Stimulated activated memory B cell treated with anti-CD40 and anti-IgM and Interleukin-4, amounts not matched to agents 10 μg/mL and 1 μg/mL and 100 μg/mL, for 72 hours (primary cell): ENCODE results near the gene PNKP.

Experiments
- ATAC-seq: fragments of 150-1000 bp; cut with Tn5 transposase; 2 replicates; pipeline ENCODE4 v1.10.0; 2021
- H3K27ac Mint-ChIP-seq: one replicate; pipeline ENCODE4 v1.8.0; 2022; ENCODE audit warnings: mild to moderate bottlenecking, mixed read lengths
- H3K27me3 Mint-ChIP-seq: one replicate; pipeline ENCODE4 v1.8.0; 2022; ENCODE audit warnings: mixed read lengths
- H3K36me3 Mint-ChIP-seq: one replicate; pipeline ENCODE4 v1.8.0; 2022; ENCODE audit warnings: mixed read lengths
- H3K4me1 Mint-ChIP-seq: one replicate; pipeline ENCODE4 v1.8.0; 2022; ENCODE audit warnings: mixed read lengths
- H3K4me3 Mint-ChIP-seq: one replicate; pipeline ENCODE4 v1.8.0; 2022; ENCODE audit warnings: mild to moderate bottlenecking, moderate library complexity, mixed read lengths
- H3K9me3 Mint-ChIP-seq: one replicate; pipeline ENCODE4 v1.8.0; 2022; ENCODE audit warnings: mixed read lengths

The PNKP gene

DNA sequence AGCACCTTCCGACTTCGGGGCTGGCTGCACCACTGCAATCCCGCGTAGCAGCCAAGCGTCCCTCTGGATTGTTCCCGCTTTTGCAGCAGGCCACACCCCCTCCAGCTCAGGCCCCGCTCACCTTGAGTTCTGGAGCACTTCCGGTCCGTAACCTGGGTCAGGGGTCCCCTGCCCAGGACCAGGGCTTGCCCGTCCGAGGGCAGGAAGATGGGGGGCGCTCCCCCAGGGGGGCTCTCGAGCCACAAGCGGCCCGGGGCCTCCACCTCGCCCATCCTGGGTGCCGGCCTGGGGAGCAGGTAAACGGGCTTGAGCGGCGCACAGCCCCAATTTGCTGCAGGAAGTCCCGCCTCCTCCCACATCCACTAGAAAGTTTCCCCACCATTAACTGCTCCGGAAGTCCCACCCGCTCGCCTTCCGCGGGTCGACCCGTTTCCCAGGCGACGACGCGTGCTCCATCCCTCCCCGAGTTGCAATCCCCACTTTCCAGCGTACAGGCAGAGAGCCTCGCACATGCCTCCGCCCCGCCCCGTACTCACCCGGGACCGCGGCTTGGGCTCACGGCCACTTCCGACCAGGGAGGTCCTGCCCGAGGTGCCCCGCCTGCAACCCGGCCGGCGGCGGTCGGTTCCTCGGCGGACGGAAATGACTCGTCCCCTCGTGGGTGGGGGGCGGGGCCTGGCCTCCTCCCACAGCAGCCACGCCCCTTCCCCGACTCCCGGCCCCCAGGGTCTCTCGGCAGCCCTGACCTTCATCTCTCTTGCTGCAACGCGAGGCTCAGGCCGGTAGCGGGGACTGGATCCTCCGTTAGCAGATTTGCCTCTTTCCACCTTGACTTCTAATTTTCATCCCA lies at the start of gene PNKP:
Gene PNKP (minus strand): TSS at position 644 of the 850 bp plus-strand sequence. CDS start 372 bp downstream, at position 272.
- peak; percentile 76 for ATAC-seq
- no peaks in the 10 kb centered on the region for H3K27me3 Mint-ChIP-seq
- H3K36me3 Mint-ChIP-seq: peaks cover 40% of the 10 kb centered on the region
- peaks cover 66% of the 10 kb centered on the region for H3K4me1 Mint-ChIP-seq
- H3K4me3 Mint-ChIP-seq: no peak within 1 kb of the TSS
- no peaks in the 10 kb centered on the region for H3K9me3 Mint-ChIP-seq
- no peak within 1 kb of the TSS for H3K27ac Mint-ChIP-seq

GRCh38 chr19:49915271-49915670 lies 47.9 kb upstream of the PNKP start:
- no peaks in the 10 kb centered on the region for H3K9me3 Mint-ChIP-seq
- peaks cover 60% of the 10 kb centered on the region for H3K36me3 Mint-ChIP-seq
- ATAC-seq: no peak
- H3K27me3 Mint-ChIP-seq: no peaks in the 10 kb centered on the region
- peak overlapping the region; percentile 91 for H3K27ac Mint-ChIP-seq
- H3K4me3 Mint-ChIP-seq: peak overlapping the region; percentile 27
- peaks cover 90% of the 10 kb centered on the region for H3K4me1 Mint-ChIP-seq

DNA sequence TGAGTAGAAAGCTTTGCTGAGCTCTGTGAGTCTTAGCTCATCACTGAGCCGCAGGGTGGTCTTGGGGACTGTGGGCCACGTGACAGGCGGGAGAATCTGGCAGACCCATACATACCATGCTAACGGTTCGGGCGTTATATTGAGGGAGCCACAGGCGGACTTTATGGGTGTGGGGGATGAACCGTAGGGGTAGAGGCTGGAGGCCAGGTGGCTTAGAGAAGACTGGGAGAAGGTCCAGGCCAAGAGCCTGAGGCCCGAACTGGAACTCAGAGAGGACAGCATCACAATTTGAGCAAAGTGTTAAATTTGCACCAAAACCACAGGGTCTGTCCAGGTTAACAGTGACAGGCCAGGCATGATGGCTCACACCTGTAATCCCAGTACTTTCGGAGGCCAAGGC lies 46.3 kb upstream of the PNKP start:
- H3K4me3 Mint-ChIP-seq: peak overlapping the region; percentile 73
- no peaks in the 10 kb centered on the region for H3K27me3 Mint-ChIP-seq
- peak overlapping the region; percentile 91 for H3K27ac Mint-ChIP-seq
- H3K4me1 Mint-ChIP-seq: peaks cover 86% of the 10 kb centered on the region
- no peak for ATAC-seq
- H3K9me3 Mint-ChIP-seq: no peaks in the 10 kb centered on the region
- H3K36me3 Mint-ChIP-seq: peaks cover 65% of the 10 kb centered on the region

DNA sequence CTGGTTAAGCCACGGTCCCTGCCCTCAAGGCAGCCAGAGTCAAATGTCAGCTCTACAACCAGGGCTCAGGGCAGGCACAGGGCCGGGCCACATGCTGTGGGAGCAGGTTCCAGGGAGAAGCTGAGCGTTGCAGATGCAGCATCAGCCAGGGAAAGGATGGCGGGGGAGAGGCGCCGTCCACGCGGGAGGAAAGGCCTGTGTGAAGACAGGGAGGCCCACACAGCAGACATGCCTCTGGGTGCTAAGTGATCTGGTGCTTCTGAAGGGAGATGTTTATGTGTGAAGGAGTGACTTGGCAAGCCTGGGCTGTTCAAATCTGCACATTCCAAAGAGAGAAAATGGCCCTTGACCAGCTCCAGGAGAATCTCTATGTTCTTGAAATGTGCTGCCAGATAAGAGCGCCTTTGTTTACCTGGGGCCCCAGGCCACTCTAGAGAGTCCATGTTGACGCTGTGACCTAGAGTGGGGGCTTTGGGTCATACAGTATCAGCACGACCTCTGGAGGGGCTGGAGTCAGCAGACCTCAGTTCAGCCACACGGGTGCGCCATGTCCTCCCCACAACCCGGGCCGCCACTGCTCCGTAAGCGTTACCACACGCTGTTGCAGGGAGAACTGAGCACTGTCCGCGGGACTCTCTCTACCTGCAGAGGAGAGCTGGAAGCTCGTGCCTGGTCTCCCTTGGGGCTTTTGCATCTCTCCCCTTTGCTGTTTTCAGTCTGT lies 45.7 kb upstream of the PNKP start:
- H3K36me3 Mint-ChIP-seq: peaks cover 65% of the 10 kb centered on the region
- H3K9me3 Mint-ChIP-seq: no peaks in the 10 kb centered on the region
- no peaks in the 10 kb centered on the region for H3K27me3 Mint-ChIP-seq
- H3K4me1 Mint-ChIP-seq: peaks cover 86% of the 10 kb centered on the region
- peak overlapping the region; percentile 73 for H3K4me3 Mint-ChIP-seq
- peak; percentile 2 for ATAC-seq
- H3K27ac Mint-ChIP-seq: peak overlapping the region; percentile 91

GRCh38 chr19:49911381-49912145 lies 44.2 kb upstream of the PNKP start:
- peak overlapping the region; percentile 91 for H3K27ac Mint-ChIP-seq
- no peaks in the 10 kb centered on the region for H3K9me3 Mint-ChIP-seq
- H3K4me1 Mint-ChIP-seq: peaks cover 86% of the 10 kb centered on the region
- H3K36me3 Mint-ChIP-seq: peaks cover 68% of the 10 kb centered on the region
- peak overlapping the region; percentile 55 for H3K4me3 Mint-ChIP-seq
- ATAC-seq: peak; percentile 86
- no peaks in the 10 kb centered on the region for H3K27me3 Mint-ChIP-seq

- peaks cover 90% of the 10 kb centered on the region for H3K4me1 Mint-ChIP-seq
Measured at GRCh38 chr19:49910179-49910578, 42.8 kb upstream of the PNKP start.

GRCh38 chr19:49908480-49909420 lies 41.4 kb upstream of the PNKP start:
- ATAC-seq: no peak
- no peaks in the 10 kb centered on the region for H3K27me3 Mint-ChIP-seq
- H3K4me1 Mint-ChIP-seq: peaks cover 87% of the 10 kb centered on the region
- peak overlapping the region; percentile 44 for H3K4me3 Mint-ChIP-seq
- H3K9me3 Mint-ChIP-seq: no peaks in the 10 kb centered on the region
- peak overlapping the region; percentile 91 for H3K27ac Mint-ChIP-seq
- H3K36me3 Mint-ChIP-seq: peaks cover 62% of the 10 kb centered on the region

More at GRCh38 chr19:49910179-49910578, 42.8 kb upstream of the PNKP start:
- peaks cover 73% of the 10 kb centered on the region for H3K36me3 Mint-ChIP-seq
- H3K4me3 Mint-ChIP-seq: no peak overlapping the region
- peak overlapping the region; percentile 91 for H3K27ac Mint-ChIP-seq
- no peak for ATAC-seq
- no peaks in the 10 kb centered on the region for H3K9me3 Mint-ChIP-seq
- H3K27me3 Mint-ChIP-seq: no peaks in the 10 kb centered on the region

- H3K27me3 Mint-ChIP-seq: no peaks in the 10 kb centered on the region
- H3K27ac Mint-ChIP-seq: peak overlapping the region; percentile 91
- H3K4me3 Mint-ChIP-seq: peak overlapping the region; percentile 50
- H3K9me3 Mint-ChIP-seq: no peaks in the 10 kb centered on the region
- ATAC-seq: peak; percentile 53
- peaks cover 54% of the 10 kb centered on the region for H3K36me3 Mint-ChIP-seq
- H3K4me1 Mint-ChIP-seq: peaks cover 87% of the 10 kb centered on the region
Measured at GRCh38 chr19:49907745-49908446, 40.5 kb upstream of the PNKP start.

- Mint-ChIP-seq H3K4me1 (peaks cover 80% of the 10 kb centered on the region), H3K36me3 (peaks cover 48% of the 10 kb centered on the region), H3K27me3 (no peaks in the 10 kb centered on the region), H3K27ac (peak overlapping the region; percentile 91), H3K9me3 (no peaks in the 10 kb centered on the region), H3K4me3 (peak overlapping the region; percentile 50)
- ATAC-seq: peak; percentile 39
Measured at GRCh38 chr19:49906879-49907564, 39.6 kb upstream of the PNKP start.

DNA sequence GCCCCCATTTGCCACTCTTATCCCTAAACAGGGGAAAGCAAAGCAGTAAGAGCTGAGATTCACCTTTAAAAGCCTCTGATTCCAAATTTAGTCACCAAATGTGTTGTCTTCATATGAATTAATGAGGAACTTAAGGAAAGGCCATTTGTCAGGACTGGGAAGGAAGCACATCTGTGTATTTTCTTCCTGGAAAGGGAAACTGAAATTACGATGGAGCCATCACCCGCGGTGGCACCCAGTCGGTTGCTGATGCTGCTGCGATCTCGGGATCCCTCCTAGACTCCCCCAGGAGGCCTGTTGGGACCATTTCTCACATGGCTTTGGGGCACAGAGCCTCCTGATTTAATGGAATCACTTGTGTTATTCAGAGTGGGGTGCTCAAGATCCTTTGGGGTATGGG lies 36.8 kb upstream of the PNKP start:
- Mint-ChIP-seq H3K9me3 (no peaks in the 10 kb centered on the region), H3K4me1 (peaks cover 65% of the 10 kb centered on the region), H3K36me3 (peaks cover 40% of the 10 kb centered on the region), H3K27me3 (no peaks in the 10 kb centered on the region), H3K4me3 (peak overlapping the region; percentile 18), H3K27ac (no peak overlapping the region)
- ATAC-seq: no peak

- Mint-ChIP-seq H3K27ac (peak within 1 kb of the TSS; percentile 92), H3K4me1 (peaks cover 71% of the 10 kb centered on the region), H3K4me3 (peak within 1 kb of the TSS; percentile 91), H3K9me3 (no peaks in the 10 kb centered on the region), H3K27me3 (no peaks in the 10 kb centered on the region), H3K36me3 (peaks cover 49% of the 10 kb centered on the region)
- ATAC-seq: peak; percentile 83
Measured at GRCh38 chr19:49896863-49897621, 29.7 kb upstream of the PNKP start, which contains the start of gene IL4I1. Gene IL4I1 (minus strand): TSS chr19:49896887. CDS start chr19:49896160, 727 bp downstream.

DNA sequence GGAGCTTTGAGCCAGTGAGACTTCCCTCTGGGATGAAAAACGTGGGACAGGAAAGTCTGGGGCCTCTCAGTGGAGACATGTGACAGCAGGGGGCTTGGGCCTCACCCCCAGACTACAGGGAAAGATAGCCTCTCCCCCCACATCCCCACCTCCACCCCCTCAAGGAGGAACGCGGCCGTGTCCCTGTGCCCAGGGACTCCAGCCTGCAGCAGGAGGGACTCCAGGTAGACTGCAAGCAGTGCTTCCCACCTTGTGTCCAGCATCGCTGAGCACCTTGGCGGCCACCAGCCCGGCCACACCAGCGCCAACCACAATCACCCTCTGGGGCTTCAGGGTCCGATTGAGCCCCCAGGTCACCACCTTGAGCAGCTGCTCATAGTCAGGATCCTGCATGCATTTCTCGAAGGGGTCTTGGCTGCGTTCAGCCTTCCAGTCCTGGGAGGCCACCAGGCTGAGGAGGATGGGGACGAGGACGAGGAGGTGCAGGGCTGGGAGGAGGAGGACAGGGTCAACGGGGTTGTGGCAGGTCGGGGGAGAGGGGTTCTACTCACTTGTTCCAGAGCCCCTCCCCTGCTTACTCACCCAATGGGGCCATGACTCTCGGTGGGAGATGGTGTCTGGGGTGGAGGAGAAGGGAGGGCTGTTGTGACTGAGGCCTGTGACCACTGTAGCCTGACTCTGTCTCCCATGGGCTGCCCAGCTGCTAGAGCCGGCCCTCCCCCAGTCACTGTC lies 28.4 kb upstream of the PNKP start:
- peaks cover 62% of the 10 kb centered on the region for H3K36me3 Mint-ChIP-seq
- H3K4me3 Mint-ChIP-seq: peak overlapping the region; percentile 91
- ATAC-seq: peak; percentile 18
- peaks cover 78% of the 10 kb centered on the region for H3K4me1 Mint-ChIP-seq
- peak overlapping the region; percentile 92 for H3K27ac Mint-ChIP-seq
- H3K27me3 Mint-ChIP-seq: no peaks in the 10 kb centered on the region
- no peaks in the 10 kb centered on the region for H3K9me3 Mint-ChIP-seq
